Ammon's horn (tissue), 1 donor: ENCODE results near the gene MATN4.

Experiments
- DNase-seq: peaks from one replicate; pipeline ENCODE4 v3.0.0-alpha.2; 2016; ENCODE audit warnings: low spot score

The MATN4 gene

GRCh38 chr20:45290677-45291355 is 17.3 kb downstream of the MATN4 start:
- peak; percentile 82 for DNase-seq

DNA sequence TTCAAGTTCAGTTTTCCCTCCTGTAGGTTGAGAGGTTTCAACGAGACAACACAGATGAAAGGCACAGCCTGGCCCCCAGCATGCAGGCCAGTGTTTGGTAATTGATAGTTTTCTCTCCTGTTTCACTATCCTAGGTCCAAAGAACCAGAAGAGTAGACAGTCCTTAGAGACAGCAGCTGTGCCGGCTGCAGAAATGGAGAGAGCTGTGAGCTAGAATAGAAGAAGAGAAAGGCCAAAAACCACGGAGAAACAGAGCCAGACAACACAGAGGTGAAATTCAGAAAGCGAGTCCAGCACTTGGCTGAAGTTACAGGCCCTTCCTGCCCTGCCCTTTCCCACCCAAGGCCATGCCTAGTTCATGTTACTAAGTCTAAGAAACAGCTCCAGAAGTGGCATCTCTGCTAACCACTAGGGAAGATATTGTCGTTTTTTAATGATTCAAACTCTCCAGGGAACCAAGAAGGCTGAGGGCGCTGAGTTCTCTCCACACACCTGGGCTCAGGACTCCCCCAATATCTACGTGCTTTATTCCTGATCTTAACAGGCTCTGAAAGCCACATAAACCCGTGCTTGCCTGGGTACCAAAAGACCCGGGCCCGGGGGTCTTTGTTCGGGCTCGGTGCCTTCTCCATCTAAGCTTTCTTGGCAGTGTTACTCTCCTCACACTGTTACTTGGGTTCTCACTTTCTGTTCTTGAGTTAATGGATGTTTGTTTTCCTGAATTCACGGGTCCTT is 18.0 kb downstream of the MATN4 start:
- no peak for DNase-seq

DNA sequence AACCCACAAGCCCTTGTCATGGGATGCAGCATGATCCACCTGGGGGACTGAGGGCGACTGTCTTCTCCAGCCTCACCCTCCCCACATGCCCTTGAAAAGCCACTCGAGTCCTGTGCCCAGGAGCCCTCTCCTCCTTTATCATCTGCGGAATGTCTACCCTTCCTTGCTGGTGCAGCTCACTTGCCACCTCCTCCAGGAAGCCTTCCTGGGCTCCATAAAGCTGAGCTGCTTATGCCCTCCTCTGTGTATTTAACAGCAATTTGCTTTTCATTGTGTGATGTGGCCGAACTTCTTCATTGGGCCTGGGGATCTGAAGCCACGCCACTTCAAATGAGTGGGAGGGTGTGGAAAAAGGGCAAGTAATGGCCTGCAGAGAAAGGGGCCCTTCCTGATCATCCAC is 19.2 kb downstream of the MATN4 start:
- no peak for DNase-seq

- no peak for DNase-seq
These were observed 19.7 kb downstream of the MATN4 start for GRCh38 chr20:45288376-45288775.

- DNase-seq, result no peak
These were observed 24.5 kb downstream of the MATN4 start for GRCh38 chr20:45283551-45284057.

GRCh38 chr20:45282700-45283550 is 25.2 kb downstream of the MATN4 start:
- DNase-seq, result no peak

- DNase-seq, result no peak
These were observed 28.1 kb downstream of the MATN4 start for GRCh38 chr20:45279992-45280391.

DNA sequence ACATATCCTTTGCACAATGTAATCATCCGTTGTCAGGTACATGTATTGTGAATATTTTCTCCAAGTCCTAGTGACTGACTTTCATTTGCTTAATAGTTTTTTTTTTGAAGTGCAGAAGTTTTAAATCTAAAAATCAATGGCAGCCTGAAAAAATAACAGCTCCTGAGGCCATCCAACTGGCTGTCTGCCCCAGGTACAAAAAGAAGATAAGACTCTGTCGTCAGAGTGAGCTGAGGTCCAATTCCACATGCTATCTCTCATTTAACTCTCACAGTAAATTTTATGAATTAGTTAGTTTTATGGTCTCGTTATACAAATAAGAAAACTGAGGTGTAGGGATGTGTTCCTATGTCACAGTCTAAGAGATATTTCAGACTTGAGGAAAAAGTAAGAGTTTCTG is 32.8 kb downstream of the MATN4 start:
- no peak for DNase-seq

GRCh38 chr20:45269754-45270270 is 38.3 kb downstream of the MATN4 start:
- DNase-seq, result no peak

DNA sequence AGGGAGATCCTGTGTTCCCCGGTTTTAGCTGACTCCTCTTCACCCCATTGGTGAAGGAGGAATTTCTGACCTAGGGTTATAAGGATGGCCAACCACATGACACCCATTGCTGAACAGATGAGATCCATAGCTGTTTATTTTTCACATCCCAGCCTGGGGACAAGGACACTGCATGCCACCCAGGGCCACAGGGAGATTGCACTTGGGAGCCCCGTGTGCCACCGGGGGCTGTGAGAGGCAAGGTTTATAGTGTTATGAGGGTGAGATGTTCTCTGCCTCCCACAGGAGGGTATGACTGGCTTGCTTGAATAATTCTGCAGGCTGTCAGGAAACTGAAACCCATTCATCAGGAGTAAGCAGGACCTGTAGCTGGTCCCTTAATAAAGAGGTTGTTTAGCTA is 39.0 kb downstream of the MATN4 start:
- no peak for DNase-seq

GRCh38 chr20:45268531-45268930 is 39.6 kb downstream of the MATN4 start:
- no peak for DNase-seq

DNA sequence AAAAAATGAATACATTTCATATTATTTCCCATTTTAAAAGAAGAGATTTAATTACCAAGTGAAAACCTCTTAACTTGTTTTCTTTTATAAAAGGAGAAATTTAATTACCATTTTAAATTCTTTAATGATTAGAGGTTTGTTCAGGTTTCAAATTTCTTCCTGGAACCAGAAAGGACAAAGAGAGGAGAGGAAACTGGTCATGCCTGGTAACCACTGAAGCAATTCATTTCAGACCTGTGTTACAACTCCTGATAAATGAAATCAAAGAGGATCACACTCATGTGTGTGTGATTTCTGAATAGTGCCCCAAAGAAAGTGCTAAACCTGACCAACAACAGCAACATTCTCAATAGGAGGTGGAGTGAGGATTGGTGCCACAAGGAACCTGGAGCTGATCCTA is 41.1 kb downstream of the MATN4 start:
- no peak for DNase-seq

DNA sequence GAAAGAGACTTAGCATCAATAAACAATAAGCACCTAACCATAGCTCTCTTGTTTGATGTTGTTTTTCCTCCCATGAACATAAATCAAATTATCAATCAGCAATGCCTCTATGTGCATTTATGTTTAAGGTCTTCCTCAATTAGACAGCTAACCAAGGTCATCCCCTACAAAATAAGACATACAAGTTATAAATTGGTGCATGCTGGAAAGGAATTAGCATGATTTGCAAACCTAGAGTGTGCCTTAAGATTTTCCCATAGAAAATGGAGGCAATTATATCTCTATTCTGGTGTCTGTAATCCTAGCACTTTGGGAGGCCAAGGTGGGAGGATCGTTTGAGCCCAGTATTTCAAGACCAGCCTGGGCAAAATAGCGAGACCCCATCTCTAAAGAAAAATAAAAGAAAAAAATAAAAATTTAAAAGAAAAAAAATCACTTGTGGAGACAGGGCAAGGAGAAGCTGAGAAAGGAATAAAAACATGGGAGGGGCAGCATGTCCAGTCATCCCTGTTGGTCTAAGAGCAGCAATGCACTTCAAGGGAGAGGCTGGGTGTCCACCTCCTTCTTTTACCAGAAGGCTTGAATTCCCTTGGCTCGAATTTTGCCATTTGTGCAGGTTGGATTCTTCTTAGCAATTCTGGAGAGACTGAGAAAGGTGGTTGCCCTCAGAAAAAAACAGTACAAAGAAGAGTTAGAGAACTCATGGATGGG is 44.4 kb downstream of the MATN4 start:
- no peak for DNase-seq

DNA sequence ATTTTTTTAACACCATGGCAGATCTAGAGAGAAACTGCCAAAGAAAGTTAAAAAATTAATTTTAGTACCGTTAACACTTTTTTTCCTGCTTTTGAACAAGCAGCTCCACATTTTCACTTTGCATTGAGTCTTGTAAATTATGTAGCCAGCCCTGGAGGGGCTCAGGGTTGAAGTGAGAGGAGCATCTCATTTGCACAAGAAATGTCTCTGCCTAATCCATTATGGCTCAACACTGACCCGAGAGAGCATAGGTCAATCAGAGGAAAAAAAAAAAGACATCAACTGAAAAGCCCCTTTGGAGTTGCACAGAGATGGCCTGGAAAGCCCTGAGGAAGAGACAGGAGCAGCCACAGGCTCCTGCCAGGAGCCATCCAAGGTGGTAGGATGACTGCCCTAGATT is 49.4 kb downstream of the MATN4 start:
- DNase-seq, result no peak

DNA sequence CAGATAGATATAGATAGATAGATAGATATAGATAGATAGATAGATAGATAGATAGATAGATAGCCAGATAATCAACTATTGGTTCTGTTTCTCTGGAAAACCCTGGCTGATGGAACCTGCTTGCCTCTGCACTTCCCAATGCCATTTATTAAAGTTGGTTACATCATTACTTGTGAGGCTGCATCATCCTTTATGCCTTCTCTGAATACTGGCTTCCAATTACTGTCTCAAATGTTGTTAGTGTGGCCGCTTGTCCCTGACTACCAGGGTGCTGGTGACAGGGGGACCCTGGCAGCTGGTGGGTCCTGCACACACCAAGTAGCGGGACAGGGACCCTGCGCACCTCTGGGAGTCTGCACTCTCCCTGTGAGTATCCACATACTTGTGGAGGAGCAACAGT is 49.8 kb downstream of the MATN4 start:
- no peak for DNase-seq

GRCh38 chr20:45257711-45258110 is 50.4 kb downstream of the MATN4 start:
- DNase-seq, result no peak

GRCh38 chr20:45257161-45257560 is 50.9 kb downstream of the MATN4 start:
- no peak for DNase-seq

DNA sequence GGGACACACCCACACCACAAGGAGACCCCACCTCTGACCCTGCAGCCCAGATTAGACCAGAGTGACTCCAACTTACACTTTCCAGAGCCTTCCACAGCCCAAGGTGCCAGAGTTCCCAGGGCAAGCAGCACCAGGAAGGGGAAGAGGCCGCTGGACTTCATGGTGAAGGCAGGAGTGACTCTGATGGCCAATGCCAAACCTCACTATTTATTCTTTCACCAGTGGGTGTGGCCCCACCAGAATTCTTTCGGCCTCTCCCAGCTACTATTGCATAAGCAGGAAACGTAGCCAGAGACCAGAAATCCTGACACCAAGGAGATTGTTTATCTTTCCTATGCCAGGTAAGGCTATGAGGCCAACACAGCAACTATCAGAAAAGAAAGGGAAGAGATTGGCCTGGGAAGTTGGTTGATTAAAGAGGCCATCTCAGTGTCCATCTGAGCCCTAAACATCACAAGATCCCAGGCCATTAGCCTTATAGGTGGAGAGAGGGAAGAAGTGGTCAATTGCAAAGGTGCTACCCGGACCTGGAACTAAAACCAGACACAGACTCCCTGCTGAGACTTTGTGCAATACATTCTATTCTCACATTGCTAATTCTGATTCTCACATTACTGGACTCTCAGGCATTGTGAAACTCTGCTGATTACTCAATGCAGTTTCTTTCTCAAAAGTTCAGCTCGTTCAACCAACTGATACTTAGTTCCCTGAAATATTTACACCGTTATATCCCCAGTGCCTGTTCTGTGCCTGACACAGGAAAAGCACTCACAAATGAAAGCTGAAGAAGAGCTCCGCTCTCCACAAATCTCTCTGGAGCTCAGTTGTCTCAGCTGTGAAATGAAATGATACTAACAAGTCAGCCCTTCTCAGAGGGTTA is 53.5 kb downstream of the MATN4 start, which contains the start of gene SLPI:
Gene SLPI, minus strand, starts transcription at position 182 of the 880 bp plus-strand sequence. Its CDS starts 21 bp downstream, at position 161.
- no peak for DNase-seq

GRCh38 chr20:45253261-45253660 is 54.8 kb downstream of the MATN4 start:
- DNase-seq, result no peak

DNA sequence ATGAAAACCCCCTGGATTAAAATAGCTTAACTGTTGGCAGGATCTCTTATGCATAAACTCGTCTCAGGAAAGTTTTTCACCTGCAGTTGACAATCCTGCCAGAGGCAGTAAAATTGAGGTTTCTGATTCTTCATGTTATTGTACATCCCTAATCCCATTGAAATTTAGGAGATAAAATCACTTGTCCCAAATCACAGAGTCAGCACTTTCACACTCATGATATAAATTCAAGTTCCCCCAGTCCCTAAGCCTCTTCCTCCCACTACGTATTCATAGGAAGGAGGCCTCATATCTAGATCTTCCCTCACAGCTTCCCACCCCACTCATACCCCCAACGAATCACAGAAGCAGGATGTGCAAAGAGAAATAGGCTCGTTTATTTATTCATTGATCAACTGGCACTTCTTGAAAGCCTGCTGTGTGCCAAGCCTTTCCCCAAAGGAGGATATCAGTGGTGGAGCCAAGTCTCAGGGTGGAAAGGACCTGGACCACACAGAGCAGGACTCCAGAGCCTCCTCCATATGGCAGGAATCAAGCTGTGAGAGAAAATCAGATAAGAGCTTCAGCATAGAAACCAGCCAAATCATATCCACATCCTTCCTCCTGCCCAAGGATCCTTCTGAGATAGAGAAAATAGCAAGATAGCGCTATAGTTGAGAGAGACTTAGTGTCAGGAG is 56.1 kb downstream of the MATN4 start:
- no peak for DNase-seq
